Stimulated activated naive CD4-positive, alpha-beta T cell treated with Interleukin-2 at 50 U/mL for 16 hours (primary cell): ENCODE data around the gene DHRS7B.

Source experiments
- DNase-seq: peaks from one replicate; lab custom pipeline; 2025; lab: John Stamatoyannopoulos, UW

The DHRS7B gene

GRCh38 chr17:21240369-21241055 lies 113.7 kb downstream of the DHRS7B start:
- DNase-seq, result no peak
